Right lung (tissue), 5 donors: ENCODE data around the gene GRB7. TPM values are rescaled to one million over a fixed set of nuclear protein-coding genes. Genes with fewer than 3 reads are reported as not detected.
"Not testable (repeated sequence)": the region's sequence is repeated elsewhere in the genome, so short reads cannot be mapped to it uniquely, and the experiment has no call there.

Source experiments
- DNase-seq, 2 donors: peaks; one replicate each; pipeline ENCODE4 v3.0.0-alpha.2; 2013
- polyA plus RNA-seq, 5 donors: library from polyadenylated mRNA; unstranded; fragments of 120-200 nt; gene quantifications; one replicate each; pipeline versions ENCODE4 v1.2.1 to v1.2.3, GENCODE V29; 2013; ENCODE audit warnings: inconsistent platforms in 1 of 5, low replicate concordance in 1 of 5; ENCODE audit not compliant: insufficient read length in 5 of 5, insufficient read depth in 1 of 5

GRB7 gene
- polyA plus RNA-seq, 5 donors: 23.9 to 32.7 (median 28.0) TPM

- no peak for DNase-seq
Observed at GRCh38 chr17:39706921-39707337, 30.8 kb upstream of the GRB7 start.

GRCh38 chr17:39709319-39709997 is 28.3 kb upstream of the GRB7 start:
- no peak for DNase-seq

- DNase-seq: no peak
Observed at GRCh38 chr17:39709998-39710964, 27.5 kb upstream of the GRB7 start.

- not testable (repeated sequence) for DNase-seq
Observed at GRCh38 chr17:39711071-39711470, 26.7 kb upstream of the GRB7 start.

- DNase-seq: no peak
Observed at GRCh38 chr17:39711851-39712250, 25.9 kb upstream of the GRB7 start.

- no peak for DNase-seq
Observed at GRCh38 chr17:39714234-39714633, 23.5 kb upstream of the GRB7 start.

- no peak for DNase-seq
Observed at GRCh38 chr17:39715375-39716072, 22.2 kb upstream of the GRB7 start.

GRCh38 chr17:39716073-39716818 is 21.5 kb upstream of the GRB7 start:
- DNase-seq: no peak

GRCh38 chr17:39716879-39717536 is 20.7 kb upstream of the GRB7 start:
- no peak for DNase-seq

GRCh38 chr17:39717660-39718059 is 20.1 kb upstream of the GRB7 start:
- no peak for DNase-seq

GRCh38 chr17:39719563-39720355 is 18.0 kb upstream of the GRB7 start:
- DNase-seq: no peak

- no peak for DNase-seq
Observed at GRCh38 chr17:39722104-39722503, 15.6 kb upstream of the GRB7 start.

- no peak for DNase-seq
Observed at GRCh38 chr17:39722965-39723848, 14.5 kb upstream of the GRB7 start.

GRCh38 chr17:39724731-39725130 is 13.0 kb upstream of the GRB7 start:
- no peak for DNase-seq

- not testable (repeated sequence) for DNase-seq
Observed at GRCh38 chr17:39725923-39726322, 11.8 kb upstream of the GRB7 start.

- no peak for DNase-seq
Observed at GRCh38 chr17:39726617-39727016, 11.1 kb upstream of the GRB7 start.

- no peak for DNase-seq
Observed at GRCh38 chr17:39727556-39727955, 10.2 kb upstream of the GRB7 start.

- no peak for DNase-seq
Observed at GRCh38 chr17:39729280-39729851, 8.4 kb upstream of the GRB7 start.
